DND-41 (cell line): Measurements from ENCODE around the gene FGR.
"Not testable (repeated sequence)": the region's sequence is repeated elsewhere in the genome, so short reads cannot be mapped to it uniquely, and the experiment has no call there.

Experiments
- ATAC-seq: fragments of 200-7000 bp; cut with Tn5 transposase; 3 replicates; pipeline ENCODE4 v1.9.1; 2021; ENCODE audit warnings: low read depth; ENCODE audit not compliant: insufficient read depth
- DNase-seq: peaks from one replicate; pipeline ENCODE4 v3.0.0-alpha.2; 2020
- H2AFZ ChIP-seq: 2 replicates; pipeline ENCODE4 v1.6.0; 2012; ENCODE audit warnings: low read depth, low read length
- H3K27ac ChIP-seq: 2 replicates; pipeline ENCODE4 v1.5.1; 2012; ENCODE audit warnings: low read length, inconsistent platforms
- H3K27me3 ChIP-seq: fragments of 200-600 bp; sonication (generic); 2 replicates; pipeline ENCODE4 v1.6.0; 2012; ENCODE audit warnings: low read length, mild to moderate bottlenecking, inconsistent platforms; ENCODE audit not compliant: insufficient read depth, poor library complexity
- H3K36me3 ChIP-seq: 2 replicates; pipeline ENCODE4 v1.5.1; 2012; ENCODE audit warnings: low read length, inconsistent platforms; ENCODE audit not compliant: insufficient read depth
- H3K4me1 ChIP-seq: 2 replicates; pipeline ENCODE4 v1.5.1; 2012; ENCODE audit warnings: mild to moderate bottlenecking, low read length; ENCODE audit not compliant: insufficient read depth
- H3K4me2 ChIP-seq: 2 replicates; pipeline ENCODE4 v1.6.0; 2012; ENCODE audit warnings: mild to moderate bottlenecking, moderate library complexity, low read length, inconsistent platforms; ENCODE audit not compliant: insufficient read depth
- H3K4me3 ChIP-seq, 2 experiments: fragments of 200-600 bp in 1 of 2; shearing (Covaris generic) in 1 of 2; 2 replicates each; pipeline ENCODE4 v1.5.1; 2012 to 2016; ENCODE audit warnings: inconsistent platforms in 2 of 2, low read length in 2 of 2, mild to moderate bottlenecking in 2 of 2, low read depth in 1 of 2, moderate library complexity in 1 of 2
- H3K79me2 ChIP-seq: 2 replicates; pipeline ENCODE4 v1.6.0; 2012; ENCODE audit warnings: low read length, inconsistent platforms; ENCODE audit not compliant: insufficient read depth
- H3K9ac ChIP-seq: 2 replicates; pipeline ENCODE4 v1.6.0; 2012; ENCODE audit warnings: low read depth, mild to moderate bottlenecking, inconsistent platforms, low read length, moderate library complexity
- H3K9me3 ChIP-seq: 2 replicates; pipeline ENCODE4 v1.5.1; 2012; ENCODE audit warnings: low read length, moderate library complexity, mild to moderate bottlenecking, inconsistent platforms; ENCODE audit not compliant: insufficient read depth, severe bottlenecking
- H4K20me1 ChIP-seq: 2 replicates; pipeline ENCODE4 v1.6.0; 2012; ENCODE audit warnings: low read length; ENCODE audit not compliant: insufficient read depth
- EZH2 ChIP-seq: IDR thresholded peaks from 3 replicates; pipeline ENCODE4 v1.6.1; 2012; ENCODE audit warnings: borderline replicate concordance, low read depth, mild to moderate bottlenecking, moderate library complexity, low read length, inconsistent platforms; ENCODE audit not compliant: severe bottlenecking
- TF ChIP-seq, protein P1 (sequence below): IDR thresholded peaks from 2 replicates; pipeline ENCODE4 v1.5.1; 2012; ENCODE audit warnings: borderline replicate concordance, low read length, moderate library complexity, mild to moderate bottlenecking; ENCODE audit not compliant: poor library complexity, severe bottlenecking; ENCODE audit errors: extremely low read depth

Gene FGR

DNA sequence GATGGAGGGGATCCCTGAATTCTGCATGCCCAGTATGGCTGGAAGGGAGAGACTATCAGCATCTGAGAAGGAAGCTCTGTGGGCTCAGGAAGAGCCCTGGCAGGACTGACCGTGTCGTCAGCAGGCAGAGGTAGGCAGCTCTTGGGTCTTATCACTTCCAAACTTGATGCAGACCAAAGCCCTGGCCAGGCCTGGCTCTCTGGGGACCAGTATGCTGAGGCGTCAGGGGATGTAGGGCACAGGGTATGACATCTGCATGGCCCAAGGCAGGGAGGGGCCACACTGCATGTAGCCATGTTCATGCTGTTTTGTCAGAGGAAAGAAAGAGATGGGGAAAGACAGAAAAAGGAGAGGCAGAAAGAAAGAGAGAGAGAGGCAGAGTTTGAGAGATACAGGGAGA is 6.3 kb downstream of the FGR start:
- peak overlapping the region; percentile 43 for H2AFZ ChIP-seq
- TF ChIP-seq EZH2: no peak
- TF ChIP-seq, protein P1, sequence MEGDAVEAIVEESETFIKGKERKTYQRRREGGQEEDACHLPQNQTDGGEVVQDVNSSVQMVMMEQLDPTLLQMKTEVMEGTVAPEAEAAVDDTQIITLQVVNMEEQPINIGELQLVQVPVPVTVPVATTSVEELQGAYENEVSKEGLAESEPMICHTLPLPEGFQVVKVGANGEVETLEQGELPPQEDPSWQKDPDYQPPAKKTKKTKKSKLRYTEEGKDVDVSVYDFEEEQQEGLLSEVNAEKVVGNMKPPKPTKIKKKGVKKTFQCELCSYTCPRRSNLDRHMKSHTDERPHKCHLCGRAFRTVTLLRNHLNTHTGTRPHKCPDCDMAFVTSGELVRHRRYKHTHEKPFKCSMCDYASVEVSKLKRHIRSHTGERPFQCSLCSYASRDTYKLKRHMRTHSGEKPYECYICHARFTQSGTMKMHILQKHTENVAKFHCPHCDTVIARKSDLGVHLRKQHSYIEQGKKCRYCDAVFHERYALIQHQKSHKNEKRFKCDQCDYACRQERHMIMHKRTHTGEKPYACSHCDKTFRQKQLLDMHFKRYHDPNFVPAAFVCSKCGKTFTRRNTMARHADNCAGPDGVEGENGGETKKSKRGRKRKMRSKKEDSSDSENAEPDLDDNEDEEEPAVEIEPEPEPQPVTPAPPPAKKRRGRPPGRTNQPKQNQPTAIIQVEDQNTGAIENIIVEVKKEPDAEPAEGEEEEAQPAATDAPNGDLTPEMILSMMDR: no peak
- peaks cover 19% of the 10 kb centered on the region for H3K79me2 ChIP-seq
- ATAC-seq (no peak), DNase-seq (peak; percentile 50)
- H3K9me3 ChIP-seq: no peaks in the 10 kb centered on the region
- H3K9ac ChIP-seq: peak overlapping the region; percentile 53
- no peaks in the 10 kb centered on the region for H3K36me3 ChIP-seq
- peak overlapping the region; percentile 91 for H3K27ac ChIP-seq
- H3K4me1 ChIP-seq: peaks cover 100% of the 10 kb centered on the region
- H3K4me3 ChIP-seq: peak overlapping the region in 1 of 2 experiments; percentile 2; a peak in 1 of 4 replicates
- H3K27me3 ChIP-seq: no peaks in the 10 kb centered on the region
- no peaks in the 10 kb centered on the region for H4K20me1 ChIP-seq
- peak overlapping the region; percentile 44 for H3K4me2 ChIP-seq

DNA sequence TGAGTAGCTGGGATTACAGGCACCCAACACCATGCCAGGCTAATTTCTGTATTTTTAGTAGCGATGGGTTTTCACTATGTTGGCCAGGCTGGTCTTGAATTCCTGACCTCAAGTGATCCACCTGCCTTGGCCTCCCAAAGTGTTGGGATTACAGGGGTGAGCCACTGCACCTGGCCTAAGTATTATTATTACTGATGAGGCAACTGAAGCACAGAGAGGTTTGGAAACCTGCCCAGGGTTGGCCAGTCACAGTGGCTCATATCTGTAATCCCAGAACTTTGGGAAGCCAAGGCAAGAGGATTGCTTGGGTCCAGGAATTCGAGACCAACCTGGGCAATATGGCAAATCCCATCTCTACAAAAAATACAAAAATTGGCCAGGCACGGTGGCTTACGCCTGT is 7.3 kb downstream of the FGR start:
- peaks cover 25% of the 10 kb centered on the region for H3K79me2 ChIP-seq
- H3K4me3 ChIP-seq, ATAC-seq, DNase-seq, H3K36me3 ChIP-seq, H4K20me1 ChIP-seq, H3K27me3 ChIP-seq, H2AFZ ChIP-seq, H3K9me3 ChIP-seq: not testable (repeated sequence)
- peak overlapping the region; percentile 91 for H3K27ac ChIP-seq
- peak overlapping the region; percentile 53 for H3K9ac ChIP-seq
- H3K4me2 ChIP-seq: 0 out of 2 replicates have a peak overlapping the region, but pooled peaks have one; percentile 44
- peaks cover 100% of the 10 kb centered on the region for H3K4me1 ChIP-seq

DNA sequence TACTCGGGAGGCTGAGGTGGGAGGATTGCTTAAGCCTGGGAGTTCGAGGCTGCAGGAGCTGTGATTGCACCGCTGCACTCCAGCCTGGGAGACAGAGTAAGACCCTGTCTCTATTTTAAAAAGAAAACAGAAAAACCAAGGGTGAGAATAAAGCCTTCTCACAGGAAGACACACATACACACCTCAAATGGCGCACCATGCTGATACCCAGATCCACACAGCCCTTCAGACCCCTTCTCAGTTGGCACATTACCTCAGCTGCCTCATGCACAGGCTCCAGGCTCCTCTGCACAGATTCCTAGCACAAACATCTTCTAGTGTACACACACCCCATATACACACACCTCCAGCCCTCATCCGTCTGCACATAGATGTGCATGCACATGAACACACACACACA is 7.9 kb downstream of the FGR start:
- peak overlapping the region; percentile 91 for H3K27ac ChIP-seq
- peaks cover 26% of the 10 kb centered on the region for H3K79me2 ChIP-seq
- no peak overlapping the region for H3K4me2 ChIP-seq
- no peaks in the 10 kb centered on the region for H3K27me3 ChIP-seq
- H3K9ac ChIP-seq: peak overlapping the region; percentile 8; the same call in 1 of the 2 replicates
- H3K4me3 ChIP-seq: no peak overlapping the region
- no peaks in the 10 kb centered on the region for H3K9me3 ChIP-seq
- no peaks in the 10 kb centered on the region for H3K36me3 ChIP-seq
- H2AFZ ChIP-seq: no peak overlapping the region
- peaks cover 100% of the 10 kb centered on the region for H3K4me1 ChIP-seq
- DNase-seq: no peak
- ATAC-seq: no peak
- no peak for TF ChIP-seq EZH2
- TF ChIP-seq, protein P1: no peak
- H4K20me1 ChIP-seq: no peaks in the 10 kb centered on the region

DNA sequence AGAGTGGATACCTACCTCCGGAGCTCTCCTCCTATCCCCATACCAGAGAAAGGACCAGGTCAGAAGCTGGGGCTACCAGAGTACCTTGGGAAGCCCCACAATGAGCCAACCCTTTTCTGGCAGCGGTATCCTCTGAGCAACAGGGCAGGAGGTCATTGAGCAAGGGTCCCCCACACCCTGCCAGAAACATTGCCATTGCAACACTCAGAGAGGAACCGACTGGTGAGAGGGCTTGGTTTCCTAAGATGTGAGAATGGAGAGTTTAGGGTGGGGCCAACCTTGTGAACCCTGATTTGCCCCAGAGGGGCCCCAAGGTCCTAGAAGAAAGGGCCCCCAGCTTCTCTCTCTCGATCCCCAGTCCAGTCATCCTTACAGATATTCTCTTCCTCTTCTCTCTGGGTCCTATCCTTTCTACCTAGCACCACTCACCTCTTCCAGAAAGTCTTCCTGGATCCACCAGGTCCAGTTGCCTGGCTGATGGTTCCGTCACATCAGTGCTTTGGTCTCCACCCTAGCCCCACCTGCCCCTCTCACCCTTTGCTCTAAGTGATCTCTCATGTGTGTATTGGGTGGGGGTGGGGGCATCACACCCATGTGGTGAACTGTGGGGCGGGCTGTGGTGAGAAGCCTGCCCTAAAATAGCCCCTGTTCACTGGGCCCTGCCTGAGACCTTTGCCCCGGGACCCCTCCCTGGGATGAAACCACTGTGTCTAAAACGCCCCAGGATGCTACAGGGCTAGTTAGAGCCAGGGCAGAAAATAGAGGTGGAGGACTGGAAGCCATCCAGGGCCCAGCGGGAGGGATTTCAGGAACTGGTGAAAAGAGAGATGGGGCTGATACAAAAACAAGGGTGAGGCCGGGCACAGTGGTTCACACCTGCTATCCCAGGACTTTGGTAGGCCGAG is 8.7 kb downstream of the FGR start:
- H2AFZ ChIP-seq: no peak overlapping the region
- no peaks in the 10 kb centered on the region for H3K9me3 ChIP-seq
- H3K79me2 ChIP-seq: peaks cover 26% of the 10 kb centered on the region
- no peak for ATAC-seq
- H4K20me1 ChIP-seq: no peaks in the 10 kb centered on the region
- H3K4me1 ChIP-seq: peaks cover 100% of the 10 kb centered on the region
- TF ChIP-seq, protein P1: no peak
- no peak for TF ChIP-seq EZH2
- peak overlapping the region; percentile 11; the same call in 1 of the 2 replicates for H3K4me2 ChIP-seq
- peak overlapping the region; percentile 11; the same call in 1 of the 2 replicates for H3K9ac ChIP-seq
- DNase-seq: peak; percentile 61
- H3K27me3 ChIP-seq: no peaks in the 10 kb centered on the region
- H3K36me3 ChIP-seq: no peaks in the 10 kb centered on the region
- no peak overlapping the region for H3K4me3 ChIP-seq
- H3K27ac ChIP-seq: peak overlapping the region; percentile 91
